H9 (cell line): ENCODE data around the gene BRCC3. TPM values are rescaled to one million over a fixed set of nuclear protein-coding genes. Genes with fewer than 3 reads are reported as not detected.

Experiments
- DNase-seq: peaks from one replicate; pipeline ENCODE4 v3.0.0-alpha.2; 2017
- H2AFZ ChIP-seq: one replicate; pipeline ENCODE4 v1.6.1; 2013; ENCODE audit warnings: mild to moderate bottlenecking, low read length, control low read depth, moderate library complexity
- H2AK5ac ChIP-seq: 2 replicates; pipeline ENCODE4 v1.6.1; 2013; ENCODE audit warnings: low read length, control low read depth, mixed read lengths; ENCODE audit not compliant: insufficient read length
- H2BK120ac ChIP-seq: one replicate; pipeline ENCODE4 v1.6.1; 2013; ENCODE audit warnings: low read depth, mild to moderate bottlenecking, low read length, control low read depth, inconsistent platforms; ENCODE audit not compliant: poor library complexity, severe bottlenecking
- H2BK12ac ChIP-seq: 2 replicates; pipeline ENCODE4 v1.6.1; 2013; ENCODE audit warnings: low read length, control low read depth, mixed read lengths, low read depth; ENCODE audit not compliant: insufficient read length
- H2BK15ac ChIP-seq: 2 replicates; pipeline ENCODE4 v1.6.1; 2013; ENCODE audit warnings: low read depth, low read length, control low read depth
- H2BK20ac ChIP-seq: one replicate; pipeline ENCODE4 v1.6.1; 2013; ENCODE audit warnings: low read depth, mild to moderate bottlenecking, low read length, control low read depth, inconsistent platforms; ENCODE audit not compliant: poor library complexity, severe bottlenecking
- H2BK5ac ChIP-seq: 2 replicates; pipeline ENCODE4 v1.6.1; 2013; ENCODE audit warnings: low read length, control low read depth, mixed read lengths; ENCODE audit not compliant: insufficient read length
- H3K14ac ChIP-seq: 2 replicates; pipeline ENCODE4 v1.6.1; 2013; ENCODE audit warnings: low read length, control low read depth; ENCODE audit not compliant: insufficient read depth
- H3K18ac ChIP-seq: 2 replicates; pipeline ENCODE4 v1.6.1; 2013; ENCODE audit warnings: low read depth, mild to moderate bottlenecking, mixed read lengths, low read length, control low read depth; ENCODE audit not compliant: insufficient read length
- H3K23ac ChIP-seq: 2 replicates; pipeline ENCODE4 v1.6.1; 2013; ENCODE audit warnings: low read length, control low read depth, mixed read lengths, low read depth; ENCODE audit not compliant: insufficient read length
- H3K23me2 ChIP-seq: 2 replicates; pipeline ENCODE4 v1.6.1; 2013; ENCODE audit warnings: low read depth, mild to moderate bottlenecking, mixed read lengths, low read length, control low read depth; ENCODE audit not compliant: insufficient read length, poor library complexity, severe bottlenecking
- H3K27ac ChIP-seq: 2 replicates; pipeline ENCODE4 v1.5.1; 2013; ENCODE audit warnings: low read length, control low read depth, mixed read lengths, low read depth; ENCODE audit not compliant: insufficient read length
- H3K27me3 ChIP-seq: 2 replicates; pipeline ENCODE4 v1.6.1; 2013; ENCODE audit warnings: low read length, control low read depth, inconsistent platforms; ENCODE audit not compliant: insufficient read depth
- H3K4ac ChIP-seq: 2 replicates; pipeline ENCODE4 v1.6.1; 2013; ENCODE audit warnings: low read depth, mild to moderate bottlenecking, control low read depth, inconsistent platforms, low read length, moderate library complexity
- H3K4me1 ChIP-seq: 2 replicates; pipeline ENCODE4 v1.6.1; 2013; ENCODE audit warnings: low read length, control low read depth, inconsistent platforms; ENCODE audit not compliant: insufficient read depth
- H3K4me2 ChIP-seq: 2 replicates; pipeline ENCODE4 v1.6.1; 2013; ENCODE audit warnings: low read length, control low read depth, mixed read lengths; ENCODE audit not compliant: insufficient read length, insufficient read depth
- H3K56ac ChIP-seq: 2 replicates; pipeline ENCODE4 v1.6.1; 2013; ENCODE audit warnings: low read depth, mild to moderate bottlenecking, mixed read lengths, low read length, control low read depth; ENCODE audit not compliant: insufficient read length
- H3K79me1 ChIP-seq: 2 replicates; pipeline ENCODE4 v1.6.1; 2013; ENCODE audit warnings: low read depth, mild to moderate bottlenecking, moderate library complexity, low read length, control low read depth, inconsistent platforms; ENCODE audit not compliant: insufficient read depth, poor library complexity, severe bottlenecking
- H3K79me2 ChIP-seq: 2 replicates; pipeline ENCODE4 v1.6.1; 2013; ENCODE audit warnings: low read length, control low read depth, inconsistent platforms; ENCODE audit not compliant: insufficient read depth
- H3K9ac ChIP-seq: 2 replicates; pipeline ENCODE4 v1.6.1; 2013; ENCODE audit warnings: low read length, control low read depth, mixed read lengths; ENCODE audit not compliant: insufficient read length; ENCODE audit errors: extremely low read depth
- H3K9me3 ChIP-seq: one replicate; pipeline ENCODE4 v1.6.1; 2013; ENCODE audit warnings: low read depth, low read length, inconsistent platforms; ENCODE audit not compliant: control insufficient read depth
- H3T11ph ChIP-seq: one replicate; pipeline ENCODE4 v1.6.1; 2013; ENCODE audit warnings: mild to moderate bottlenecking, low read length, control low read depth, inconsistent platforms
- H4K20me1 ChIP-seq: one replicate; pipeline ENCODE4 v1.6.1; 2013; ENCODE audit not compliant: control insufficient read depth, insufficient read length, insufficient read depth
- H4K5ac ChIP-seq: 2 replicates; pipeline ENCODE4 v1.6.1; 2013; ENCODE audit warnings: low read depth, mild to moderate bottlenecking, mixed read lengths, low read length, control low read depth; ENCODE audit not compliant: insufficient read length
- H4K8ac ChIP-seq: replicated peaks from 2 replicates; pipeline ENCODE4 v1.6.1; 2013; ENCODE audit warnings: low read length, control low read depth, mixed read lengths, low read depth; ENCODE audit not compliant: insufficient read length
- H4K91ac ChIP-seq: 2 replicates; pipeline ENCODE4 v1.6.1; 2013; ENCODE audit warnings: low read depth, mild to moderate bottlenecking, moderate library complexity, mixed read lengths, low read length, control low read depth; ENCODE audit not compliant: insufficient read length
- H3K27ac Mint-ChIP-seq, 3 experiments: 2 replicates in 2 of 3; 3 replicates in 1 of 3; pipeline ENCODE4 v1.8.0; 2020 to 2021; ENCODE audit warnings: mixed read lengths in 3 of 3, mild to moderate bottlenecking in 1 of 3, moderate library complexity in 1 of 3
- H3K27me3 Mint-ChIP-seq: 2 replicates; pipeline ENCODE4 v1.8.0; 2021; ENCODE audit warnings: low read depth, mild to moderate bottlenecking, moderate library complexity, mixed read lengths
- H3K36me3 Mint-ChIP-seq, 3 experiments: 2 replicates in 2 of 3; 3 replicates in 1 of 3; pipeline ENCODE4 v1.8.0; 2020 to 2021; ENCODE audit warnings: low read depth in 3 of 3, mixed read lengths in 3 of 3; ENCODE audit not compliant: insufficient read depth in 1 of 3
- H3K4me1 Mint-ChIP-seq, 2 experiments: 2 replicates each; pipeline ENCODE4 v1.8.0; 2020; ENCODE audit warnings: mixed read lengths in 2 of 2
- H3K4me3 Mint-ChIP-seq, 2 experiments: 2 replicates in 1 of 2; 3 replicates in 1 of 2; pipeline ENCODE4 v1.8.0; 2020 to 2021; ENCODE audit warnings: mild to moderate bottlenecking in 2 of 2, mixed read lengths in 2 of 2, moderate library complexity in 1 of 2
- H3K9me3 Mint-ChIP-seq, 2 experiments: 2 replicates in 1 of 2; 3 replicates in 1 of 2; pipeline ENCODE4 v1.8.0; 2020; ENCODE audit warnings: mild to moderate bottlenecking in 2 of 2, mixed read lengths in 2 of 2, moderate library complexity in 1 of 2
- WGBS: extraction: QIAGEN DNeasy Blood & Tissue Kit; methylation state at CpG from one replicate; pipeline ENCODE4 v1.1.7; 2013; ENCODE audit warnings: missing lambda C conversion rate, low lambda C conversion rate, mixed read lengths; ENCODE audit not compliant: insufficient read length; ENCODE audit errors: extremely low coverage; 5-methylcytosine and 5-hydroxymethylcytosine counted together
- total RNA-seq: library from RNA; stranded (reverse); gene quantifications from 2 replicates; pipeline ENCODE4 v1.2.1, GENCODE V29; 2021
- TF ChIP-seq, protein P1 (sequence below): fragments of 200-600 bp; sonication (generic); conservative IDR thresholded peaks from 3 replicates; pipeline ENCODE4 v1.8.0; 2021; ENCODE audit warnings: antibody characterized with exemption, mild to moderate bottlenecking

Gene BRCC3
- total RNA-seq, 1 experiment from 2014 or later = 27.3 TPM

DNA sequence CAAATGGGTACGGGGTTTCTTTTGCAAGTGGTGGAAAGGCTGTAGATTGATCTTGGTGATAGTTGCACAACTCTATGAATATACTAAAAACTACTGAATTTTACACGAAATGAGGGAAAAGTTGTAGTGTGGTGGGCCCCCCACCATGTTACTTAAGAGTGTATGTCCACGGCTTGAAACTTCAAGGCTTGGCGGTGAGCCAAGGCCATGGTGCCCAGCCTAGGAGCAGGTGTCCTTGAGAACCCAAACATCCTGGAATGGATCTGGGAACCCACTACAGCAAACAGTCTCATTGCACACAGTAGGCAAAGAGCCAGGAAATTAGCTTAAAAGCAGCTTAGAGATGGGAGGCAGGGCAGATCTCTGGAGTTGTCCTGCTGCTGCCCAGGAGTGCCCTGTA, 62.9 kb downstream of the BRCC3 start:
- H4K5ac ChIP-seq = no peak overlapping the region
- no peak overlapping the region for H2AK5ac ChIP-seq
- no peaks in the 10 kb centered on the region; the same call in 1 of the 2 replicates for H3K27me3 Mint-ChIP-seq
- no peaks in the 10 kb centered on the region for H3K4me1 Mint-ChIP-seq
- no peak overlapping the region for H3K9ac ChIP-seq
- H3K79me2 ChIP-seq = no peaks in the 10 kb centered on the region
- H3K18ac ChIP-seq = no peak overlapping the region
- H3K4me3 Mint-ChIP-seq = no peak overlapping the region
- H3K4me1 ChIP-seq = no peaks in the 10 kb centered on the region
- no peak overlapping the region for H3T11ph ChIP-seq
- H3K27ac Mint-ChIP-seq = no peak overlapping the region
- H4K8ac ChIP-seq = no peak overlapping the region
- no peak overlapping the region for H2BK5ac ChIP-seq
- H3K14ac ChIP-seq = no peak overlapping the region
- no peak overlapping the region for H2AFZ ChIP-seq
- no peaks in the 10 kb centered on the region for H3K27me3 ChIP-seq
- TF ChIP-seq, protein P1, sequence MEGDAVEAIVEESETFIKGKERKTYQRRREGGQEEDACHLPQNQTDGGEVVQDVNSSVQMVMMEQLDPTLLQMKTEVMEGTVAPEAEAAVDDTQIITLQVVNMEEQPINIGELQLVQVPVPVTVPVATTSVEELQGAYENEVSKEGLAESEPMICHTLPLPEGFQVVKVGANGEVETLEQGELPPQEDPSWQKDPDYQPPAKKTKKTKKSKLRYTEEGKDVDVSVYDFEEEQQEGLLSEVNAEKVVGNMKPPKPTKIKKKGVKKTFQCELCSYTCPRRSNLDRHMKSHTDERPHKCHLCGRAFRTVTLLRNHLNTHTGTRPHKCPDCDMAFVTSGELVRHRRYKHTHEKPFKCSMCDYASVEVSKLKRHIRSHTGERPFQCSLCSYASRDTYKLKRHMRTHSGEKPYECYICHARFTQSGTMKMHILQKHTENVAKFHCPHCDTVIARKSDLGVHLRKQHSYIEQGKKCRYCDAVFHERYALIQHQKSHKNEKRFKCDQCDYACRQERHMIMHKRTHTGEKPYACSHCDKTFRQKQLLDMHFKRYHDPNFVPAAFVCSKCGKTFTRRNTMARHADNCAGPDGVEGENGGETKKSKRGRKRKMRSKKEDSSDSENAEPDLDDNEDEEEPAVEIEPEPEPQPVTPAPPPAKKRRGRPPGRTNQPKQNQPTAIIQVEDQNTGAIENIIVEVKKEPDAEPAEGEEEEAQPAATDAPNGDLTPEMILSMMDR = no peak
- H3K23me2 ChIP-seq = no peaks in the 10 kb centered on the region
- no peak overlapping the region for H3K27ac ChIP-seq
- H3K9me3 Mint-ChIP-seq = peaks cover 67 to 86% of the 10 kb centered on the region in 2 experiments
- H2BK20ac ChIP-seq = no peak overlapping the region
- no peak overlapping the region for H4K91ac ChIP-seq
- peaks cover 1 to 4% (median 2%) of the 10 kb centered on the region in 3 experiments; a peak in 3 of 7 replicates for H3K36me3 Mint-ChIP-seq
- no peak overlapping the region for H3K4ac ChIP-seq
- no peaks in the 10 kb centered on the region for H3K79me1 ChIP-seq
- H2BK15ac ChIP-seq = no peak overlapping the region
- H4K20me1 ChIP-seq = no peaks in the 10 kb centered on the region
- H3K9me3 ChIP-seq = peaks cover 12% of the 10 kb centered on the region
- H3K23ac ChIP-seq = no peak overlapping the region
- no CpG with 5 or more reads among the region's 4 CpGs for WGBS
- no peak overlapping the region for H2BK12ac ChIP-seq
- no peak overlapping the region for H2BK120ac ChIP-seq
- H3K56ac ChIP-seq = no peak overlapping the region
- H3K4me2 ChIP-seq = no peak overlapping the region
- DNase-seq = no peak
